ENCODE measurements around the gene STX11. TPM values are rescaled to one million over a fixed set of nuclear protein-coding genes. Genes with fewer than 3 reads are reported as not detected.

STX11 gene
- polyA plus RNA-seq, 1 donor from 2014 or later, result not detected

- Histone ChIP-seq H3K9me2 (ENCODE audit: insufficient read depth, low read length) (no peaks in the 10 kb centered on the region), H3F3A (ENCODE audit: insufficient read depth, low read length, poor library complexity, severe bottlenecking) (no peaks in the 10 kb centered on the region), H3K27ac (ENCODE audit: low read length) (no peak overlapping the region), H3K9me3 (ENCODE audit: low read length) (no peaks in the 10 kb centered on the region), H4K20me1 (ENCODE audit: insufficient read depth) (no peaks in the 10 kb centered on the region), H3K79me2 (replicated peaks; ENCODE audit: insufficient read depth, low read length) (no peaks in the 10 kb centered on the region), H3K4me3 (ENCODE audit: low read length) (no peak overlapping the region), H3K27me3 (ENCODE audit: insufficient read depth, low read depth, low read length) (peaks cover 6% of the 10 kb centered on the region), H3K4me2 (ENCODE audit: low read length) (no peak overlapping the region), H2AFZ (ENCODE audit: low read depth, low read length) (no peak overlapping the region), H3K9ac (ENCODE audit: low read length) (no peak overlapping the region), H3K36me3 (ENCODE audit: insufficient read depth, low read length) (no peaks in the 10 kb centered on the region)
- TF ChIP-seq EP300 (conservative IDR thresholded peaks at IDR 0.05; ENCODE audit: poor library complexity, severe bottlenecking), result no peak
- TF ChIP-seq EZH2 (IDR thresholded peaks at IDR 0.05; ENCODE audit: borderline replicate concordance, insufficient read depth, low read length, poor library complexity, severe bottlenecking), result no peak
- TF ChIP-seq TAF1 (IDR thresholded peaks at IDR 0.05; ENCODE audit: low read depth), result no peak
- TF ChIP-seq SMC3 (conservative IDR thresholded peaks at IDR 0.05; ENCODE audit: poor library complexity), result no peak
- no peak for TF ChIP-seq REST (IDR thresholded peaks at IDR 0.05; ENCODE audit: borderline replicate concordance)
- TF ChIP-seq POLR2AphosphoS5 (IDR thresholded peaks at IDR 0.05), result no peak
- no peak for TF ChIP-seq RAD21 (conservative IDR thresholded peaks at IDR 0.05)
- no peak for TF ChIP-seq MXI1 (conservative IDR thresholded peaks at IDR 0.05; ENCODE audit: poor library complexity, severe bottlenecking)
- TF ChIP-seq CTCF (IDR thresholded peaks at IDR 0.05; ENCODE audit: poor library complexity, severe bottlenecking), result no peak
Measured at GRCh38 chr6:144143878-144144277, 6.4 kb upstream of the STX11 start.

- H4K20me1 ChIP-seq (ENCODE audit: insufficient read depth), result no peaks in the 10 kb centered on the region
- peaks cover 17% of the 10 kb centered on the region for H3K27me3 ChIP-seq (ENCODE audit: insufficient read depth, low read depth, low read length)
- H3K9me2 ChIP-seq (ENCODE audit: insufficient read depth, low read length), result no peaks in the 10 kb centered on the region
- H3K79me2 ChIP-seq (replicated peaks; ENCODE audit: insufficient read depth, low read length), result no peaks in the 10 kb centered on the region
- H3K4me2 ChIP-seq (ENCODE audit: low read length), result no peak overlapping the region
- H3F3A ChIP-seq (ENCODE audit: insufficient read depth, low read length, poor library complexity, severe bottlenecking), result no peaks in the 10 kb centered on the region
- H3K9ac ChIP-seq (ENCODE audit: low read length), result no peak overlapping the region
- no peaks in the 10 kb centered on the region for H3K36me3 ChIP-seq (ENCODE audit: insufficient read depth, low read length)
- TF ChIP-seq REST (IDR thresholded peaks at IDR 0.05; ENCODE audit: borderline replicate concordance), result no peak
- no peak for TF ChIP-seq EZH2 (IDR thresholded peaks at IDR 0.05; ENCODE audit: borderline replicate concordance, insufficient read depth, low read length, poor library complexity, severe bottlenecking)
- TF ChIP-seq MXI1 (conservative IDR thresholded peaks at IDR 0.05; ENCODE audit: poor library complexity, severe bottlenecking), result no peak
- no peak for TF ChIP-seq POLR2AphosphoS5 (IDR thresholded peaks at IDR 0.05)
- TF ChIP-seq SMC3 (conservative IDR thresholded peaks at IDR 0.05; ENCODE audit: poor library complexity), result no peak
- no peak for TF ChIP-seq RAD21 (conservative IDR thresholded peaks at IDR 0.05)
- TF ChIP-seq CTCF (IDR thresholded peaks at IDR 0.05; ENCODE audit: poor library complexity, severe bottlenecking), result no peak
- no peak overlapping the region for H3K4me3 ChIP-seq (ENCODE audit: low read length)
- no peak overlapping the region for H3K27ac ChIP-seq (ENCODE audit: low read length)
- H2AFZ ChIP-seq (ENCODE audit: low read depth, low read length), result no peak overlapping the region
- no peaks in the 10 kb centered on the region for H3K9me3 ChIP-seq (ENCODE audit: low read length)
Measured at GRCh38 chr6:144144996-144145395, 5.3 kb upstream of the STX11 start.

Measured in neural cell (in vitro differentiated cells).